Smooth muscle cell (in vitro differentiated cells): ENCODE data around the gene DGCR8. TPM values are rescaled to one million over a fixed set of nuclear protein-coding genes. Genes with fewer than 3 reads are reported as not detected.
A peak's percentile ranks its signal among the peaks of the same experiment; 100 is the strongest.

Experiments
- DNase-seq: peaks from one replicate; lab custom pipeline; 2025; ENCODE audit not compliant: unreplicated experiment; lab: John Stamatoyannopoulos, UW
- H2AFZ ChIP-seq: fragments of 200-600 bp; sonication (generic); 2 replicates; pipeline ENCODE4 v1.6.0; 2016; ENCODE audit warnings: antibody characterized with exemption, low read depth, mild to moderate bottlenecking
- H3F3A ChIP-seq: fragments of 200-600 bp; sonication (generic); 2 replicates; pipeline ENCODE4 v1.6.0; 2017; ENCODE audit warnings: antibody characterized with exemption, low read depth
- H3K27ac ChIP-seq: fragments of 200-600 bp; sonication (generic); 2 replicates; pipeline ENCODE4 v1.5.1; 2016; ENCODE audit warnings: low read depth, mild to moderate bottlenecking
- H3K27me3 ChIP-seq: fragments of 200-600 bp; sonication (generic); 2 replicates; pipeline ENCODE4 v1.6.1; 2016; ENCODE audit warnings: low read depth, mild to moderate bottlenecking
- H3K36me3 ChIP-seq: fragments of 200-600 bp; sonication (generic); 2 replicates; pipeline ENCODE4 v1.5.1; 2016; ENCODE audit warnings: low read depth
- H3K4me1 ChIP-seq: fragments of 200-600 bp; sonication (generic); 2 replicates; pipeline ENCODE4 v1.5.1; 2016; ENCODE audit warnings: low read depth
- H3K4me2 ChIP-seq: fragments of 200-600 bp; sonication (generic); 2 replicates; pipeline ENCODE4 v1.6.0; 2016; ENCODE audit warnings: mild to moderate bottlenecking
- H3K4me3 ChIP-seq: fragments of 200-600 bp; sonication (generic); 2 replicates; pipeline ENCODE4 v1.5.1; 2016; ENCODE audit warnings: mild to moderate bottlenecking
- H3K79me2 ChIP-seq: fragments of 200-600 bp; sonication (generic); 2 replicates; pipeline ENCODE4 v1.6.0; 2016; ENCODE audit warnings: low read depth, mild to moderate bottlenecking
- H3K9ac ChIP-seq: fragments of 200-600 bp; sonication (generic); 2 replicates; pipeline ENCODE4 v1.6.0; 2016; ENCODE audit warnings: low read depth
- H3K9me3 ChIP-seq: fragments of 200-600 bp; sonication (generic); replicated peaks from 2 replicates; pipeline ENCODE4 v1.5.1; 2016; ENCODE audit warnings: low read depth
- H4K20me1 ChIP-seq: fragments of 200-600 bp; sonication (generic); 2 replicates; pipeline ENCODE4 v1.6.0; 2016; ENCODE audit warnings: low read depth
- CTCF ChIP-seq: fragments of 200-600 bp; sonication (generic); IDR thresholded peaks from 2 replicates; pipeline ENCODE4 v1.5.1; 2017; ENCODE audit warnings: borderline replicate concordance, mild to moderate bottlenecking, antibody characterized with exemption; ENCODE audit not compliant: insufficient read depth, poor library complexity, severe bottlenecking
- WGBS: methylation state at CpG from one replicate; pipeline ENCODE4 v1.1.7; 2016; ENCODE audit warnings: low lambda C conversion rate; 5-methylcytosine and 5-hydroxymethylcytosine counted together
- polyA plus RNA-seq: library from polyadenylated mRNA; unstranded; fragments of >200 nt; fragmentation: Nextera tagmentation; extraction: Ambion mirVana; gene quantifications from 2 replicates; pipeline ENCODE4 v1.2.1, GENCODE V29; 2016
- total RNA-seq: library from RNA; depleted of rRNA; stranded (reverse); fragments of >200 nt; gene quantifications from 2 replicates; pipeline ENCODE4 v1.2.3, GENCODE V29; 2014

The DGCR8 gene
- total and polyA plus RNA-seq, 2 experiments from 2014 or later, result 6.5 to 9.7 TPM

- Histone ChIP-seq H4K20me1 (peaks cover 10% of the 10 kb centered on the region), H3F3A (peaks cover 7% of the 10 kb centered on the region), H3K27ac (no peak overlapping the region), H2AFZ (no peak overlapping the region), H3K4me1 (peaks cover 12% of the 10 kb centered on the region), H3K9ac (no peak overlapping the region), H3K36me3 (no peaks in the 10 kb centered on the region), H3K79me2 (peaks cover 40% of the 10 kb centered on the region), H3K4me2 (no peak overlapping the region), H3K4me3 (no peak overlapping the region), H3K27me3 (no peaks in the 10 kb centered on the region), H3K9me3 (no peaks in the 10 kb centered on the region)
- no peak for TF ChIP-seq CTCF
- DNase-seq, result no peak
- WGBS, result 94% methylated on average over 36 of the region's 36 CpGs
Observed at GRCh38 chr22:20114506-20115475, 34.8 kb downstream of the DGCR8 start.

- H3K27ac ChIP-seq, result peak within 1 kb of the TSS; percentile 84
- peaks cover 12% of the 10 kb centered on the region for H3K4me1 ChIP-seq
- peaks cover 7% of the 10 kb centered on the region for H3F3A ChIP-seq
- peak within 1 kb of the TSS; percentile 99 for H3K4me3 ChIP-seq
- no peaks in the 10 kb centered on the region for H3K9me3 ChIP-seq
- no peaks in the 10 kb centered on the region for H3K27me3 ChIP-seq
- no peak for TF ChIP-seq CTCF
- peaks cover 14% of the 10 kb centered on the region for H4K20me1 ChIP-seq
- peak within 1 kb of the TSS; percentile 99 for H3K4me2 ChIP-seq
- H2AFZ ChIP-seq, result peak within 1 kb of the TSS; percentile 43
- H3K36me3 ChIP-seq, result no peaks in the 10 kb centered on the region
- peaks cover 50% of the 10 kb centered on the region for H3K79me2 ChIP-seq
- DNase-seq, result no peak
- peak within 1 kb of the TSS; percentile 98 for H3K9ac ChIP-seq
- whole genome bisulfite sequencing, result 92% methylated on average over 30 of the region's 30 CpGs
Observed at GRCh38 chr22:20115691-20116375, 35.8 kb downstream of the DGCR8 start, which contains the start of gene RANBP1. Gene RANBP1, plus strand, starts transcription at chr22:20116104. Its CDS starts 81 bp downstream, at chr22:20116185.

- WGBS, result 37% methylated on average over 23 of the region's 27 CpGs
- H3F3A ChIP-seq, result peaks cover 7% of the 10 kb centered on the region
- no peak for TF ChIP-seq CTCF
- H3K9ac ChIP-seq, result peak overlapping the region; percentile 98
- H3K27me3 ChIP-seq, result no peaks in the 10 kb centered on the region
- H3K4me1 ChIP-seq, result peaks cover 12% of the 10 kb centered on the region
- no peaks in the 10 kb centered on the region for H3K36me3 ChIP-seq
- peaks cover 15% of the 10 kb centered on the region for H4K20me1 ChIP-seq
- peaks cover 57% of the 10 kb centered on the region for H3K79me2 ChIP-seq
- no peaks in the 10 kb centered on the region for H3K9me3 ChIP-seq
- H2AFZ ChIP-seq, result peak overlapping the region; percentile 43
- DNase-seq, result no peak
- H3K4me2 ChIP-seq, result peak overlapping the region; percentile 99
- H3K27ac ChIP-seq, result peak overlapping the region; percentile 84
- H3K4me3 ChIP-seq, result peak overlapping the region; percentile 99
Observed at GRCh38 chr22:20116376-20116950, 36.4 kb downstream of the DGCR8 start.
